Inflammatory macrophage (primary cell): ENCODE data around the gene PADI6.

Source experiments
- DNase-seq, 2 donors: peaks; one replicate each; pipeline ENCODE4 v3.0.0-alpha.2; 2020 to 2022

PADI6 gene

GRCh38 chr1:17358557-17358956 lies 13.4 kb upstream of the PADI6 start:
- DNase-seq: no peak

- DNase-seq: no peak
Measured at GRCh38 chr1:17359031-17359430, 13.0 kb upstream of the PADI6 start.

GRCh38 chr1:17359808-17360207 lies 12.2 kb upstream of the PADI6 start:
- no peak for DNase-seq

- DNase-seq: no peak
Measured at GRCh38 chr1:17360272-17360956, 11.6 kb upstream of the PADI6 start.

- DNase-seq: no peak
Measured at GRCh38 chr1:17361687-17362086, 10.3 kb upstream of the PADI6 start.

- DNase-seq: no peak
Measured at GRCh38 chr1:17363351-17363750, 8.6 kb upstream of the PADI6 start.

- no peak for DNase-seq
Measured at GRCh38 chr1:17363771-17364170, 8.2 kb upstream of the PADI6 start.

- DNase-seq: peak; percentile 72 to 80
Measured at GRCh38 chr1:17365293-17365692, 6.7 kb upstream of the PADI6 start.

- no peak for DNase-seq
Measured at GRCh38 chr1:17369466-17369865, 2.5 kb upstream of the PADI6 start.

GRCh38 chr1:17370618-17371017 lies 1.4 kb upstream of the PADI6 start:
- DNase-seq: no peak

- DNase-seq: no peak
Measured at GRCh38 chr1:17372955-17373354, 959 bp downstream of the PADI6 start.

GRCh38 chr1:17375651-17376050 lies 3.7 kb downstream of the PADI6 start:
- DNase-seq: no peak

- DNase-seq: no peak
Measured at GRCh38 chr1:17377325-17377953, 5.4 kb downstream of the PADI6 start.

- peak; percentile 70 to 72 for DNase-seq
Measured at GRCh38 chr1:17381161-17381560, 9.2 kb downstream of the PADI6 start.

- peak in 1 of 2 donors; percentile 18 for DNase-seq
Measured at GRCh38 chr1:17392199-17392740, 20.3 kb downstream of the PADI6 start.

- peak; percentile 31 to 55 for DNase-seq
Measured at GRCh38 chr1:17393230-17393629, 21.2 kb downstream of the PADI6 start.

- peak; percentile 70 to 76 for DNase-seq
Measured at GRCh38 chr1:17397910-17398695, 26.1 kb downstream of the PADI6 start.

- DNase-seq: no peak
Measured at GRCh38 chr1:17400725-17401341, 28.8 kb downstream of the PADI6 start.

GRCh38 chr1:17401841-17402240 lies 29.8 kb downstream of the PADI6 start:
- no peak for DNase-seq

GRCh38 chr1:17403081-17403480 lies 31.1 kb downstream of the PADI6 start:
- DNase-seq: no peak

- no peak for DNase-seq
Measured at GRCh38 chr1:17404034-17404684, 32.2 kb downstream of the PADI6 start.

- DNase-seq: no peak
Measured at GRCh38 chr1:17404820-17405219, 32.8 kb downstream of the PADI6 start.
